GM12872 (cell line): ENCODE measurements around the gene OTOGL.

Experiments
- CTCF ChIP-seq: IDR thresholded peaks from 3 replicates; pipeline ENCODE4 v1.5.1; 2011; ENCODE audit warnings: low read depth, mild to moderate bottlenecking, low read length, moderate library complexity; ENCODE audit not compliant: insufficient read depth

OTOGL gene

GRCh38 chr12:80282761-80283160, 183.4 kb downstream of the OTOGL start:
- no peak for TF ChIP-seq CTCF

- TF ChIP-seq CTCF = no peak
Observed at GRCh38 chr12:80291108-80291754, 191.9 kb downstream of the OTOGL start.

GRCh38 chr12:80293347-80293746, 194.0 kb downstream of the OTOGL start:
- no peak for TF ChIP-seq CTCF

- no peak for TF ChIP-seq CTCF
Observed at GRCh38 chr12:80293759-80294158, 194.4 kb downstream of the OTOGL start.

GRCh38 chr12:80299219-80299618, 199.9 kb downstream of the OTOGL start:
- TF ChIP-seq CTCF = no peak

- TF ChIP-seq CTCF = no peak
Observed at GRCh38 chr12:80299976-80300375, 200.6 kb downstream of the OTOGL start.

- no peak for TF ChIP-seq CTCF
Observed at GRCh38 chr12:80313209-80313608, 213.9 kb downstream of the OTOGL start.
